Liver (tissue), 3 donors: ENCODE measurements around the gene ZNF146.
"Not testable (repeated sequence)": the region's sequence is repeated elsewhere in the genome, so short reads cannot be mapped to it uniquely, and the experiment has no call there.

Experiments
- EGR1 ChIP-seq, 2 donors: IDR thresholded peaks; 2 replicates each; pipeline ENCODE4 v1.6.1; 2016 to 2018; ENCODE audit warnings: antibody characterized with exemption in 2 of 2, low read depth in 2 of 2
- GABPA ChIP-seq, 2 donors: IDR thresholded peaks in 1 of 2; conservative IDR thresholded peaks in 1 of 2; 2 replicates each; pipeline ENCODE4 v1.6.1; 2016; ENCODE audit warnings: antibody characterized with exemption in 2 of 2, mild to moderate bottlenecking in 1 of 2, moderate library complexity in 1 of 2
- JUND ChIP-seq, 2 donors: IDR thresholded peaks; 2 replicates each; pipeline ENCODE4 v1.6.1; 2016; ENCODE audit warnings: antibody characterized with exemption in 2 of 2
- MAX ChIP-seq: IDR thresholded peaks from 2 replicates; pipeline ENCODE4 v1.6.1; 2016; ENCODE audit warnings: antibody characterized with exemption
- RXRA ChIP-seq, 2 donors: IDR thresholded peaks; 2 replicates each; pipeline ENCODE4 v1.6.1; 2017 to 2018; ENCODE audit warnings: antibody characterized with exemption in 2 of 2, mild to moderate bottlenecking in 1 of 2
- TAF1 ChIP-seq: conservative IDR thresholded peaks from 2 replicates; pipeline ENCODE4 v1.6.1; 2016; ENCODE audit warnings: antibody characterized with exemption, mild to moderate bottlenecking
- TF ChIP-seq, protein P1 (sequence below): fragments of 150-350 bp; IDR thresholded peaks from 2 replicates; pipeline ENCODE4 v1.5.1; 2017; ENCODE audit warnings: improper control_type of control experiment, low read depth, low read length; ENCODE audit not compliant: missing input control
- donor health status: healthy.
- donor health status: healthy.

DNA sequence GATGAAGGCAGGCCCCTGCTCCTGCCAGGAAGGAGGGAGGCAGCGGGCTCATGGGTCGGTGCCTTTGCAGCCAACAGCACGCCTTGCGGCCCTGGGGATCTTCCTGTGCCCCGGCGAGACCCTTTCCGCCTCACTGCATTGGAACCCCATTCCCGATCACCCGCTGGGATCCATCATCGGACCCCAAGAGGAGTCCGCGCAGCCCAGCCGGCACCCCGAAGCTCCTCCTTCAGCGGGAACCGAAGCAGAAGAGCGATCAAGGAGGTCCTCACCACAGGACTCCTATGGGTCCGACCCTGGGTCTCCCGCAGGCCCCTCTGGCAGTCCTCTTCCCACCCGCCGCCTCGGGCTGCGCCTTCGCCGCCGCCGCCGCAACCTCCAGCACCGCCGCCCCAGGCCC, 53.7 kb downstream of the ZNF146 start:
- TF ChIP-seq, protein P1, sequence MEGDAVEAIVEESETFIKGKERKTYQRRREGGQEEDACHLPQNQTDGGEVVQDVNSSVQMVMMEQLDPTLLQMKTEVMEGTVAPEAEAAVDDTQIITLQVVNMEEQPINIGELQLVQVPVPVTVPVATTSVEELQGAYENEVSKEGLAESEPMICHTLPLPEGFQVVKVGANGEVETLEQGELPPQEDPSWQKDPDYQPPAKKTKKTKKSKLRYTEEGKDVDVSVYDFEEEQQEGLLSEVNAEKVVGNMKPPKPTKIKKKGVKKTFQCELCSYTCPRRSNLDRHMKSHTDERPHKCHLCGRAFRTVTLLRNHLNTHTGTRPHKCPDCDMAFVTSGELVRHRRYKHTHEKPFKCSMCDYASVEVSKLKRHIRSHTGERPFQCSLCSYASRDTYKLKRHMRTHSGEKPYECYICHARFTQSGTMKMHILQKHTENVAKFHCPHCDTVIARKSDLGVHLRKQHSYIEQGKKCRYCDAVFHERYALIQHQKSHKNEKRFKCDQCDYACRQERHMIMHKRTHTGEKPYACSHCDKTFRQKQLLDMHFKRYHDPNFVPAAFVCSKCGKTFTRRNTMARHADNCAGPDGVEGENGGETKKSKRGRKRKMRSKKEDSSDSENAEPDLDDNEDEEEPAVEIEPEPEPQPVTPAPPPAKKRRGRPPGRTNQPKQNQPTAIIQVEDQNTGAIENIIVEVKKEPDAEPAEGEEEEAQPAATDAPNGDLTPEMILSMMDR: not testable (repeated sequence)
- not testable (repeated sequence) for TF ChIP-seq GABPA (IDR thresholded peaks at IDR 0.05 in 1 of 2, conservative IDR thresholded peaks at IDR 0.05 in 1 of 2); TAF1; RXRA (IDR thresholded peaks at IDR 0.05); MAX; JUND (IDR thresholded peaks at IDR 0.05); EGR1 (IDR thresholded peaks at IDR 0.05; ENCODE audit: low read depth in 2 of 2)
